Left renal cortex interstitium (tissue), 4 donors: Measurements from ENCODE around the gene SLC35C1. TPM values are rescaled to one million over a fixed set of nuclear protein-coding genes. Genes with fewer than 3 reads are reported as not detected.

Experiments
- DNase-seq, 4 donors: peaks; one replicate each; pipeline ENCODE4 v3.0.0-alpha.2; 2013; ENCODE audit warnings: low read depth in 4 of 4, low spot score in 2 of 4, missing footprints in 1 of 4
- polyA plus RNA-seq, 4 donors: library from polyadenylated mRNA; unstranded; fragments of 120-200 nt; gene quantifications; one replicate each; pipeline ENCODE4 v1.2.1, GENCODE V29; 2013; ENCODE audit not compliant: insufficient read length in 4 of 4

Gene SLC35C1
- polyA plus RNA-seq: 10 to 100 TPM in 1 of 4 donors, 1 to 10 TPM in 3; 7.0 to 10.2 (median 8.7) TPM

DNA sequence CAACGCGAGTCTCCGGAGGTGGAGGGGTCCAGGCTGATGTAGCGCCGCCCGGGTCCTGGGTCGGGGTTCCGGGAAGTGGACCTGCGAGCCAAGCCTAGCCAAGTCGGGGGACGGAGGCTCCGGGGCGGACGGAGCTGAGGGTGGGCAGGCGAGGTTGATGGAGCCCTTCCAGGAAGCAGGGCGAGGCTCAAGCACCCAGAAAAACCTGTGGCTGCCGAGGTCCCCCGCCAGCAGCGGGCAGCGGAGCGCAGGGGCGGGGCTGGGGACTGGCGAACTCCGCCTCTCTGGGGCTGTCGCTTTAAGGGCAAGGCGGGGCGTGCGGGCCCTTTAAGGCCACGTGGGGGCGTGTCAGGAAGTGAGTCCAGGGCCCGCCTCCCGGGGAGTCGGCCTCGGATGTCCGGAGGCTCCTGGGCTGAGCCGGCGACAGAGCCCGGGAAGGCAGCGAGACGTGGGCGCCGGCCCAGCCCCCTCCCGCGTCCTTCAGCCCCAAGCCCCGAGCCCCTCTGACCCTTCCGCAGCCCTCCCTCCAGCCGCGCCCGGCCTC lies at the start of gene SLC35C1:
SLC35C1 (plus strand) TSS at position 389 of the 544 bp plus-strand sequence. CDS start 653 bp downstream, outside the sequence.
- peak; percentile 62 to 93 (median 84) for DNase-seq

DNA sequence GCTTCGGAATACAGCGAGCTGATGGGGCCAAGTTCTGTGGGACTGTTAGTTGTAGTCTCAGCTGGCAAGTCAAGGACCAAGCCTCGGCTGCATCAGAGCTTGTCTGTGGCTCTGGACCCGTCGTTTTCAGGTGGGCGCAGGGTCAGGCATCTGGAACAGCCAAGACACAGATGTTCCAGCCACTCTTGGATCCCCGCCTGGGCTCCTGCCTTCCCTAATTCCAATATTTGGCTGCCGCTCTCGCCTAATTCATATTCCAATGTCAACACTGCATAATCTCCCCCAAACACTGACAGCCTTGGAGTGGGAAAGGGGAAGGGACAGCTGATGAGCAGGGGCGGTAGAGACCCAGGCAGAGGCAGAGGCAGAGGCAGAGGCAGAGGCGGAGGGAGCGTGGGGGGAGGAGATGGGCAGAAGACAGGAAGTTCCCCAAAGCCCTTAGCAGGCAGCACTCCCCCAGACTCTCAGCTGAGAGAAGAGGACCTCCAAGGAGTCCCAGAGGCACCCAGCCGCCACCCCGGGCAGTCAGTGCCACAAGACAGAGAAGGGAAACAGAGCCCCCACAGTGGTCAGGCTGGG lies 49.6 kb upstream of the SLC35C1 start:
- DNase-seq: no peak

DNA sequence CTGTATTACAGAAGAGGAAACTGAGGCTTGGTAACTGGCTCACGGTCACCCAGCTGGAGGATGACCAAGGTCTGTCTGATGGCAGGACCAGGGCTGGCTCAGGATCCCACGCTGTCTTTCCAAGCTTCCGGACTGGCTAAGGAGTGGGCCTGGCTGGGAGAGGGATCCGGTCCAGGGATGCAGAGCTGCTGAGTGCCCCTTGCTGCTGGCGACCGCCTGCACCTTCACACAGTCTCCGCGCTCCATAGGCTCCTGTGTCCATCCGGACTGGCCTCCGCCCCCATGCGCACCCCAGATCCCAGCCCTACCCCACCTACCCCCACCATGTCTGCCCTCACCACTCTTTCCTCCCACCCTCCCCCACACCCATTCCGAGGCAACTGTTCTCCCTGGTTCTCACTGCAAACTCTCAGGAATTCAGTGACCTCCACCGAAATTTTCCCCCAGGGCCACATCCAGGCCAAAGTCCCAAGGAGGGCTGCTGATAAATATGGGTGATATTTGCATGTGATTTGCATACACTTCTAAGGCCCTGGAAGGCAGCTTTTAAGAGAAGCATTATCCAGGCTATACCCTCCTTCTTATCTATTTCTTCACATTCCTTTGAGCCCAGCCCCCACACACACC lies 48.5 kb upstream of the SLC35C1 start:
- DNase-seq: no peak

GRCh38 chr11:45757672-45758071 lies 47.3 kb upstream of the SLC35C1 start:
- no peak for DNase-seq

GRCh38 chr11:45761659-45762058 lies 43.3 kb upstream of the SLC35C1 start:
- DNase-seq: no peak

DNA sequence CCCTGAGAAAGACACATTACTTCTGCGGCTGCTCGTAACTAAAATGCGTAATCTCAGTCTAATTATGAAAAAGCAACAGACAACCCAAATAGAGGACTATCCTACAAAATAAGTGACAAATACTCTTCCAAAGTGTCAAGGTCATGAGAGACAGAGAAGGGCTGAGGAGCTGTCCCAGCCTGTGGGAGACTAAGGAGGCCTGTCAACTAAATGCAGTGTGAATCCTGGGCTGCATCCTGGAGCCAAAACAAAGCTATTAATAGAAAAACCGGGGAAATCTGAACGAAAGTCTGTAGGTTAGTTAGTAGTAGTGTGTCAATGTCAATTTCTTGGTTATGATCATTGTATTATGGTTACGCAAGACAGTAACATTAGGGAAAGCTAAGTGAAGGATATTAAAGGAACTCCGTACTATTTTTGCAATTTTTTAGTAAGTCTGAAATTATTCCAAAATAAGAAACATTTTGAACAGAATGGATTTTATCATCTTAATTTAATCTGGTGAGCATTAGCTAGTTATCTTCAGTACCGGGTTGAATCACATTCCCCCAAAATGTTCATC lies 39.8 kb upstream of the SLC35C1 start:
- no peak for DNase-seq

DNA sequence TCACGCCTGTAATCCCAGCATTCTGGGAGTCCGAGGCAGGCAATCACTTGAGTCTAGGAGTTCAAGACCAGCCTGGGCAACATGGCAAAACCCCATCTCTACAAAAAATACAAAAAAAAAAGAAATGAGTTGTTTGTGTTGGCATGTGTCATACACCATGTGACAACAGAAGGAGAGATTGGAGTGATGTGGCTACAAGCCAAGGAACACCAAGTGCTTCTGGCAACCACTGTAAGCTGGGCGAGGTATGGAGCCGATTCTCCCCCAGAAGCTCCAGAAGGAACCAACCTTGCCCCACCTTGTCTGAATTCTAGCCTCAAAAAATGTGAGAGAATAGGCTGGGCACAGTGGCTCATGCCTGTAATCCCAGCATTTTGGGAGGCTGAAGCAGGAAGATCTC lies 39.1 kb upstream of the SLC35C1 start:
- no peak for DNase-seq

- DNase-seq: no peak
Measured at GRCh38 chr11:45766469-45766868, 38.5 kb upstream of the SLC35C1 start.

DNA sequence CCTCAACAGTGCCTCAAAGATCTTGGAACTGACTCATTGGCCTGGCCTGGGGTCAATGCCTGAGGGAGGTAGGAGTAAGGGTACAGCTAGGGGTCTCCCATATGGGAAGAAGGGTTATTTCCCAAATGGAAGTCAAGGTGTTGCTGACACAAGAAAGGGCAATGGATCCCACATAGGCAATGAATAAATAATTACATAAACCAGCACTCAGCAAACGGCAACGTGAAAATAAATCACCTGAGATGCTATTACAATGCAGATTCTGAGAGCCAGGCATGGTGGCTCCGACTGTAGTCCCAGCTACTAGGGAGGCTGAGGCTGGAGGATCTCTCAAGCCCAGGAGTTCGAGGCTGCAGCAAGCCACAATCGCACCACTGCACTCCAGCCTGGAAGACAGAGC lies 36.5 kb upstream of the SLC35C1 start:
- DNase-seq: no peak

GRCh38 chr11:45769960-45770359 lies 35.0 kb upstream of the SLC35C1 start:
- DNase-seq: no peak

DNA sequence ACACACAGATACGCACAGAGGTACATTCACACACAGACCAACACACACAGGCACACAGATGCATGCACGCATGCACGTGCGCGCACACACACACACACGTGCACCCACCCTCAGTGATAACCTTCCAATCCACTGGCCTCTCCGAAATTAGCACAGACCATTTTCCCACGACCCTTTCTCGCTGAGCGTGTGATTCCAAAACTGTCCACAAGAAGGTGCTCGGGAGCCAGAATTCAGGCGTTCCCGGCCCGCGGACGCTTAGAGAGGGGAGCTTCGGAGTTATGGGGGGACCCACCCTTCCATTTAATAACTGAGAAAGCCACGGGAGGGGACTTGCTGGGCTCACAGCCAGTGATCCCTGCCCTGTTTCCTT lies 33.8 kb upstream of the SLC35C1 start:
- peak in 3 of 4 donors; percentile 37 to 66 (median 45) for DNase-seq

GRCh38 chr11:45771566-45772448 lies 33.1 kb upstream of the SLC35C1 start:
- peak; percentile 59 to 66 (median 64) for DNase-seq

- DNase-seq: no peak
Measured at GRCh38 chr11:45772449-45772774, 32.5 kb upstream of the SLC35C1 start.

DNA sequence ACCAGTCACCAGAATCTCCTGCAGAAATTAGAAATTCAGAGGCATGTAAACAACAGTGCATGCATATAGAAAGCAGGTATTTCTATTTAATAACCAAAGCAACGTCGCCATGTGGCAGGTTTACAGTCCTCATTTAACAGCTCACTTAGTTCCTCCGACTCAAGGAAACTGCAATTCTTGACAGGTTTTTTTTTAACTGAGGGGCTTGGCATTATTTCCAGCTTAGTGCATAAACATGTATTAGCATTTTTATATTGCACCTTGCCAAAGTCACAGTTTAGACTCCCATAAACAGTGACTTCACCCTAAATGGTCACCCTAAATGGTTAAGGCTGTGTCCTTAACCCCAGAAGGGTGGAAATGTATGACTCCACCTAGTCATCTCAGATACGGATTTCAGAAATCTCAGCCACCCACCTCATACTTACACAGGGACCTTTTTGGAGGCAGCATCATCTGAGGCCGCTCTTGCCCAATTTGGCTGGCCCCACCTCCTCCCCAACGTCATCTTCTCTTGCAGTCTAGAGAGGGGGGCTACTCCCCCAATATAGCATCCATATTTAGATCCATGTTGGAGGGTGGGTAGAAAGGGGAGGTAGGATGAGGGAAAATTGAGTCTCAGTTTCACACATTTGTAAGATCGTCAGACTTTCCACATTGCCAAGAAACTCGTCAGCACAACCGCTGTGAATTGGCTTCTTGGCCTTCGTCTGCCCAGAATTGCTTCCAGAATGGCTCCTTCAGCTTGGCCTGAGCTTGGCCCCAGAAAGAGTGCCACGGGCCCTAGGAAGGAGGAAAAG lies 31.8 kb upstream of the SLC35C1 start:
- no peak for DNase-seq

DNA sequence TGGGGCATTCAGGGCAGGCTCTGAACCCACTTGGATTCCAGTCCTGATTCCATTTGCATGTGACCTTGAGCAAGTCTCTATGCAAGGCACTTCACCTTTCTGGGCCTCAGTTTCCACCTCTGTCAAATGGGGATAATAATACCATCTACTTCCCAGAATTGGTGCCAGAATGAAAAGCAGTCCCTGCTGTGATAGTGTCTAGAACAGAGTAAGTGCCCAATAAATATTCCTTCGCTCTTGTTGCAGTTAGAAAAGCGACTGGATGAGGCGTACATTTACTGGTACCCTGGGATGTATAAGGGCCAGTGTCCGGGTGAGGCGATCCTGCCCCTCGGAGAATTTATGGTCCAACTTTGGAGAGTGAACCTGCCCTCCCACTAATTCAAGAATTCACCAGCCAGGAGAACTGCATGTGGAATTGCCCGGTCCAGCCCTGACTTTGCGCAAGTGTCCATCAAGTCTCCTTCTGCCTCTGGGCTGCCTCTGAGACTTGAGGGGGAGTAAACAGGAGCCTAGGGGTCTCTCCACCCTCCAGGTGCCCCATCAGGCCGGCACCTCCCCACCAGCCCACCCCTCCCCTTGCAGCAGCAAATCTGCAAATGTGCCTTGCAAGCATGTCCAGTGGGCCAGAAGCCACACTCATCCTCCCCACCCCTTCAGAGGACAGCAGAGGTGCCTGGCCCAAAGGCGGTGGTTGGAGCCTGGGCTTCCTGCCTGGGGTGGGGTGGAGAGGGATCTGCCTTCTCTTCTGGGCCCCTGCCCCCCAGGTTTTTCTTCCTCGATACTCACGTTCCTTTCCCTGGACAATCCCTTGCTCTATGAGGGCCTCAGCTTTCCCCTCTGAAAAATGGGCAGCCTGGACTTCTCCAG lies 30.9 kb upstream of the SLC35C1 start:
- no peak for DNase-seq

GRCh38 chr11:45774786-45775185 lies 30.2 kb upstream of the SLC35C1 start:
- DNase-seq: no peak

- no peak for DNase-seq
Measured at GRCh38 chr11:45777127-45777969, 27.6 kb upstream of the SLC35C1 start.

GRCh38 chr11:45778341-45778740 lies 26.6 kb upstream of the SLC35C1 start:
- no peak for DNase-seq
